Adrenal gland (tissue), 12 donors: ENCODE data around the gene FKBP6. TPM values are rescaled to one million over a fixed set of nuclear protein-coding genes. Genes with fewer than 3 reads are reported as not detected.
A peak's percentile ranks its signal among the peaks of the same experiment; 100 is the strongest.
"Not testable (repeated sequence)": the region's sequence is repeated elsewhere in the genome, so short reads cannot be mapped to it uniquely, and the experiment has no call there.

ENCODE experiments used
- DNase-seq, 7 donors: peaks; one replicate each; pipeline ENCODE4 v3.0.0-alpha.2; 2019 to 2020
- H3K27ac ChIP-seq, 5 donors: fragments of 200-600 bp; sonication (generic) in 4 of 5; 1 replicate in 3 of 5; 2 replicates in 2 of 5; pipeline versions ENCODE4 v1.5.1 to v1.8.0; 2016 to 2020; ENCODE audit warnings: mild to moderate bottlenecking in 1 of 5
- H3K27me3 ChIP-seq: fragments of 200-600 bp; 2 replicates; pipeline ENCODE4 v1.8.0; 2021
- H3K36me3 ChIP-seq, 2 donors: fragments of 200-600 bp; replicated peaks in 1 of 2; 1 replicate in 1 of 2; 2 replicates in 1 of 2; pipeline versions ENCODE4 v1.5.1 to v1.8.0; 2018 to 2022
- H3K4me1 ChIP-seq, 2 donors: fragments of 200-600 bp; replicated peaks in 1 of 2; 1 replicate in 1 of 2; 2 replicates in 1 of 2; pipeline versions ENCODE4 v1.5.1 to v1.8.0; 2018 to 2021
- H3K4me3 ChIP-seq, 4 donors: fragments of 200-600 bp; sonication (generic) in 3 of 4; one replicate each; pipeline ENCODE4 v1.5.1; 2016 to 2018
- H3K9me3 ChIP-seq, 3 donors: fragments of 200-600 bp; sonication (generic) in 1 of 3; replicated peaks in 1 of 3; 1 replicate in 2 of 3; 2 replicates in 1 of 3; pipeline versions ENCODE4 v1.5.1 to v1.8.0; 2016 to 2021
- CTCF ChIP-seq, 6 experiments: fragments of 450-650 bp in 4 of 6; fragments of 200-600 bp in 2 of 6; sonication (generic) in 1 of 6; IDR thresholded peaks; 1 replicate in 5 of 6; 2 replicates in 1 of 6; pipeline versions ENCODE4 v1.5.1 to v1.8.0; 2016 to 2021; ENCODE audit warnings: antibody characterized with exemption in 6 of 6, mild to moderate bottlenecking in 2 of 6, moderate library complexity in 1 of 6
- POLR2A ChIP-seq, 2 donors: fragments of 450-650 bp; IDR thresholded peaks; one replicate each; pipeline ENCODE4 v1.6.1; 2017; ENCODE audit warnings: antibody characterized with exemption in 2 of 2, mild to moderate bottlenecking in 2 of 2, moderate library complexity in 1 of 2
- WGBS, 4 donors: extraction: QIAGEN DNeasy Blood & Tissue Kit in 2 of 4; methylation state at CpG; one replicate each; pipeline versions ENCODE4 v1.1.5 to v1.1.7; 2013 to 2017; 5-methylcytosine and 5-hydroxymethylcytosine counted together
- intact Hi-C, 2 donors: fragments of 100-400 bp; cut with DNase I; formaldehyde crosslinking; loops; one replicate each; pipeline versions ENCODE4 v1.14.1 to v1.15.0; 2022 to 2023
- polyA plus RNA-seq, 3 donors: library from polyadenylated mRNA; stranded (reverse); fragments of 200-250 nt in 2 of 3; fragments of 350-450 nt in 1 of 3; fragmentation: Illumina TruSeq in 1 of 3; extraction: RNeasy Lipid Tissue Mini Kit (QIAGEN cat#74804) in 1 of 3; gene quantifications; one replicate each; pipeline ENCODE4 v1.2.3, GENCODE V29; 2013 to 2014
- total RNA-seq, 9 donors: library from RNA; depleted of rRNA in 4 of 9; stranded (reverse); fragments of >200 nt in 4 of 9; fragments of 120-200 nt in 1 of 9; fragmentation: NEBNext Ultra II Directional in 1 of 9; extraction: Animal tissue kit (Norgen Biotek cat#: 25700) in 1 of 9; gene quantifications; one replicate each; pipeline versions ENCODE4 v1.1.0 to v1.2.4, GENCODE V29; 2013 to 2023
- donor health status: healthy with polysubstance abuse.
- donor health status: Bipolar disorder and iron deficiency.
- donor health status: DM: yes; HTN: yes; CAD: no.
- donor health status: DM: no; HTN: no; CAD: no.
- donor health status: DM: no; HTN: no; CAD: no.
- donor health status: DM: yes; HTN: yes; CAD: no.

The FKBP6 gene
- total and polyA plus RNA-seq, 12 donors: 0.07 to 0.88 (median 0.15) TPM; not detected in 9

DNA sequence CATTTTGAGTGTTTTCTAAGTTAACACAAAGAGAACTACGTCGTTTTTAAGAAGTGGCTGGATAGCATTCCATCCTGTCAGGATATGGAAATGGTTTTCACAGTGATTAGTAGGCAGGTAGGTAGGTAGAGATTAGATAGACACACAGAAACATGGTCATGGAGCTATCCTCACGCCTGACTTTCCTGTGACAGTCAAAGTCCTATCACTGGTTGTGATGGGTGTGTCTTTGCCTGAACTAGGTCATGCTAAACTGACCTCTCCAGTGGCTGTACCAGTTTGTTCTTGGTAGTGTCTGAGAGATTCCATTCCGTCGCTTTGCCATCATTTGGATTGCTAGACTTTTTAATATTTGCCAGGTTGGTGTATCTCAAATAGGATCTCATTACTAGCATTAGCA lies 28.2 kb downstream of the FKBP6 start:
- Histone ChIP-seq H3K4me1 (peaks cover 11 to 13% of the 10 kb centered on the region in 2 donors), H3K27ac (no peak overlapping the region), H3K4me3 (no peak overlapping the region), H3K27me3 (no peaks in the 10 kb centered on the region), H3K36me3 (no peaks in the 10 kb centered on the region), H3K9me3 (no peaks in the 10 kb centered on the region)
- intact Hi-C loops: no loop called here
- TF ChIP-seq CTCF (IDR thresholded peaks at IDR 0.05): no peak
- no peak for TF ChIP-seq POLR2A (IDR thresholded peaks at IDR 0.05)
- DNase-seq: no peak
- WGBS, 4 donors: 85 to 91% (median 87%) methylated on average over 5 of the region's 5 CpGs

DNA sequence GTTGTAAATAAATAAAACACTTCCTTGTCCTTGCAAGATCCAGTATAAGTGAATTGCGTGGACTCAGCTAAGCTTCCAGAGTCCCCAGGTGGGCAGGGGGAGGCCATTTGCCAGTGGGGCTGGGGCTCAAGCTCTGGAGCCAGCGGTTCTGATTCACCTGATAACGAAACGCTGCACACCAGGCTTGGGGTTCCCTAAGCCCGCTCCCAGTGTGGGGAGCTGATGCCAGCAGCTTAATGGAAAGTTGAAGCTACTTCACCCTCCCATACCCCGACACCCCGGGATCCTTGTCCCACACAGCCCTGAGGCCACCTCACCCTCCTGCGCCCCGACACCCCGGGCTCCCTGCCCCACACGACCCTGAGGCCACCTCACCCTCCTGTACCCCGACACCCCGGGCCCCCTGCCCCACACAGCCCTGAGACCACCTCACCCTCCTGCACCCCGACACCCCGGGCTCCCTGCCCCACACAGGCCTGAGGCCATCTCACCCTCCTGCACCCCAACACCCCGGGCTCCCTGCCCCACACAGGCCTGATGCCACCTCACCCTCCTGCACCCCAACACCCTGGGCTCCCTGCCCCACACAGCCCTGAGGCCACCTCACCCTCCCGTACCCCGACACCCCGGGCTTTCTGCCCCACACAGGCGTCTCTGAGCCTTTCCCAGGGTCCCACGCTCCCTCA lies 30.8 kb downstream of the FKBP6 start:
- peak overlapping the region; percentile 8 to 83 (median 63) for H3K27ac ChIP-seq
- no peak for TF ChIP-seq POLR2A (IDR thresholded peaks at IDR 0.05)
- no peak for TF ChIP-seq CTCF (IDR thresholded peaks at IDR 0.05)
- peak overlapping the region in 1 of 4 donors; percentile 26 for H3K4me3 ChIP-seq
- no peaks in the 10 kb centered on the region for H3K36me3 ChIP-seq
- peak in 1 of 7 donors; percentile 12 for DNase-seq
- H3K4me1 ChIP-seq: peaks cover 11 to 13% of the 10 kb centered on the region in 2 donors
- no peaks in the 10 kb centered on the region for H3K27me3 ChIP-seq
- 73 to 85% (median 76%) methylated on average over 15 to 21 of the region's 21 CpGs for WGBS, 4 donors
- H3K9me3 ChIP-seq: no peaks in the 10 kb centered on the region
- intact Hi-C loops: no loop called here

DNA sequence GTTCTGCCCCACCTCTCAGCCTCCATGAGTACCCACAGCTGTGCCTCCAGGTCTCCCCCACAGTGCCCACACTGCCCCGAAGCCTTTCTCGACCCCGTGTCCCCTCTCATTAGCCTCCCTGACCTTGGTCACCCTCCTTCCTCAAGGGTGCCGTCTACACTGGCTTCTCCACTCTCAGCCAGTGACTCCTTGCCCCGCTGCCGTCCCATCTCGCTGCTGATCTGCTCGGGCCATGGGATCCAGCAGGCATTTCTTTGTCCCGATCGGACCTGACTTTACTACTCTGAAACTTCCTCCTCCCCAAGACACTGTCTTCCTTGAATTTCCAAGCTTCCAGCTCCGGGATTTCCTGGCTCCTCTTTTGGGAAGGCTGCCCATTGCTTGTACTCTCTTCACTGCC lies 31.3 kb downstream of the FKBP6 start:
- Histone ChIP-seq H3K4me1 (peaks cover 11 to 13% of the 10 kb centered on the region in 2 donors), H3K4me3 (no peak overlapping the region), H3K36me3 (no peaks in the 10 kb centered on the region), H3K27ac (peak overlapping the region in 1 of 5 donors; percentile 77), H3K27me3 (no peaks in the 10 kb centered on the region), H3K9me3 (no peaks in the 10 kb centered on the region)
- TF ChIP-seq CTCF (IDR thresholded peaks at IDR 0.05) (no peak), POLR2A (IDR thresholded peaks at IDR 0.05) (no peak)
- intact Hi-C loops: no loop called here
- WGBS, 4 donors: 84 to 91% (median 87%) methylated on average over 11 of the region's 11 CpGs
- DNase-seq: no peak

- no peaks in the 10 kb centered on the region for H3K36me3 ChIP-seq
- intact Hi-C loops: no loop called here
- no peak overlapping the region for H3K27ac ChIP-seq
- peaks cover 11 to 13% of the 10 kb centered on the region in 2 donors for H3K4me1 ChIP-seq
- H3K27me3 ChIP-seq: no peaks in the 10 kb centered on the region
- TF ChIP-seq POLR2A (IDR thresholded peaks at IDR 0.05) (no peak), CTCF (IDR thresholded peaks at IDR 0.05) (no peak)
- H3K4me3 ChIP-seq: no peak overlapping the region
- H3K9me3 ChIP-seq: no peaks in the 10 kb centered on the region
- WGBS, 4 donors: 87 to 95% (median 92%) methylated on average over 6 to 13 of the region's 13 CpGs
- no peak for DNase-seq
These were observed 31.9 kb downstream of the FKBP6 start for GRCh38 chr7:73359746-73360375.

DNA sequence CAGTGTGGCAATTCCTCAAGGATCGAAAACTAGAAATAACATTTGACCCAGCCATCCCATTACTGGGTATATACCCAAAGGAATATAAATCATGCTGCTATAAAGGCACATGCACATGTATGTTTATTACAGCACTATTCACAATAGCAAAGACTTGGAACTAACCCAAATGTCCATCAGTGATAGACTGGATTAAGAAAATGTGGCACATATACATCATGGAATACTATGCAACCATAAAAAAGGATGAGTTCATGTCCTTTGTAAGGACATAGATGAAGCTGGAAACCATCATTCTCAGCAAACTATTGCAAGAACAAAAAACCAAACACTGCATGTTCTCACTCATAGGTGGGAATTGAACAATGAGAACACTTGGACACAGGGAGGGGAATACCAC lies 32.6 kb downstream of the FKBP6 start:
- WGBS, 4 donors: 82 to 95% (median 94%) methylated on average over 1 of the region's 1 CpG
- H3K4me3 ChIP-seq, DNase-seq, intact Hi-C loops, H3K27ac ChIP-seq, H3K9me3 ChIP-seq, H3K27me3 ChIP-seq, H3K36me3 ChIP-seq: not testable (repeated sequence)
- H3K4me1 ChIP-seq: peaks cover 11 to 13% of the 10 kb centered on the region in 2 donors
